GM12875 (cell line): ENCODE results near the gene AMH.
A peak's percentile ranks its signal among the peaks of the same experiment; 100 is the strongest.

Source experiments
- H3K4me3 ChIP-seq: one replicate; pipeline ENCODE4 v1.5.1; 2011; ENCODE audit warnings: low read depth, low read length, control low read depth
- TF ChIP-seq, protein P1 (sequence below): IDR thresholded peaks from 2 replicates; pipeline ENCODE4 v1.5.1; 2011; ENCODE audit warnings: low read depth, mild to moderate bottlenecking, control low read depth, inconsistent platforms, low read length, moderate library complexity, borderline replicate concordance; ENCODE audit not compliant: insufficient read depth

Gene AMH

DNA sequence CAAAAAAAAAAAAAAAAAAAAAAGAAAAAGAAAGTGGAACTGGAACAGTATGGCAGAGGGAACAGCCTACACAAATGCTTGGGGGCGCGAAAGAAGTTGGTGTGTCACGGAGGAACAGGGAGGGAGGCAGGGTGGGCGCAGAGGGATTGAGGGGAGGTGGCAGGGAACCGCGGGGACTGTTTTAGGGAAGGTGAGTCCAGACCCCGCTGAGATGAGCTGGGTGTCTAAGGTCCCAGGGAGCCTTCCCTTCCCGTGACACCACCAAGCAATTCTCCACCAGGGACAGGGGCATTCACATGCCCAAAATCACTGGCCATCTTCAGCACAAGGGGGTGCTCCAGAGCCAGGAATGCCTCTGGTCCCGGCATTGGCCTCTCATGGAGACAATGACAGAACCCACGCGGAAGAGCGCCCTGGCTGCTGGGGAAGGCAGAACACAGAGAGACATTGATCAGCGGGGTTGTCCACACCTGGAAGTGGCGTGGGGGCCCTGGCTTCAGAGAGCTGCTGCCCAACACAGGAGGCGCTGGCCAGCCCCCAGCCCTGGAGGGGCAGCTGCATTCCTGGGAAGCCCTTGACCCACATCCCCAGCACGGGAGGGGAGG, 25.9 kb downstream of the AMH start:
- H3K4me3 ChIP-seq = no peak overlapping the region
- TF ChIP-seq, protein P1, sequence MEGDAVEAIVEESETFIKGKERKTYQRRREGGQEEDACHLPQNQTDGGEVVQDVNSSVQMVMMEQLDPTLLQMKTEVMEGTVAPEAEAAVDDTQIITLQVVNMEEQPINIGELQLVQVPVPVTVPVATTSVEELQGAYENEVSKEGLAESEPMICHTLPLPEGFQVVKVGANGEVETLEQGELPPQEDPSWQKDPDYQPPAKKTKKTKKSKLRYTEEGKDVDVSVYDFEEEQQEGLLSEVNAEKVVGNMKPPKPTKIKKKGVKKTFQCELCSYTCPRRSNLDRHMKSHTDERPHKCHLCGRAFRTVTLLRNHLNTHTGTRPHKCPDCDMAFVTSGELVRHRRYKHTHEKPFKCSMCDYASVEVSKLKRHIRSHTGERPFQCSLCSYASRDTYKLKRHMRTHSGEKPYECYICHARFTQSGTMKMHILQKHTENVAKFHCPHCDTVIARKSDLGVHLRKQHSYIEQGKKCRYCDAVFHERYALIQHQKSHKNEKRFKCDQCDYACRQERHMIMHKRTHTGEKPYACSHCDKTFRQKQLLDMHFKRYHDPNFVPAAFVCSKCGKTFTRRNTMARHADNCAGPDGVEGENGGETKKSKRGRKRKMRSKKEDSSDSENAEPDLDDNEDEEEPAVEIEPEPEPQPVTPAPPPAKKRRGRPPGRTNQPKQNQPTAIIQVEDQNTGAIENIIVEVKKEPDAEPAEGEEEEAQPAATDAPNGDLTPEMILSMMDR = peak; percentile 59

DNA sequence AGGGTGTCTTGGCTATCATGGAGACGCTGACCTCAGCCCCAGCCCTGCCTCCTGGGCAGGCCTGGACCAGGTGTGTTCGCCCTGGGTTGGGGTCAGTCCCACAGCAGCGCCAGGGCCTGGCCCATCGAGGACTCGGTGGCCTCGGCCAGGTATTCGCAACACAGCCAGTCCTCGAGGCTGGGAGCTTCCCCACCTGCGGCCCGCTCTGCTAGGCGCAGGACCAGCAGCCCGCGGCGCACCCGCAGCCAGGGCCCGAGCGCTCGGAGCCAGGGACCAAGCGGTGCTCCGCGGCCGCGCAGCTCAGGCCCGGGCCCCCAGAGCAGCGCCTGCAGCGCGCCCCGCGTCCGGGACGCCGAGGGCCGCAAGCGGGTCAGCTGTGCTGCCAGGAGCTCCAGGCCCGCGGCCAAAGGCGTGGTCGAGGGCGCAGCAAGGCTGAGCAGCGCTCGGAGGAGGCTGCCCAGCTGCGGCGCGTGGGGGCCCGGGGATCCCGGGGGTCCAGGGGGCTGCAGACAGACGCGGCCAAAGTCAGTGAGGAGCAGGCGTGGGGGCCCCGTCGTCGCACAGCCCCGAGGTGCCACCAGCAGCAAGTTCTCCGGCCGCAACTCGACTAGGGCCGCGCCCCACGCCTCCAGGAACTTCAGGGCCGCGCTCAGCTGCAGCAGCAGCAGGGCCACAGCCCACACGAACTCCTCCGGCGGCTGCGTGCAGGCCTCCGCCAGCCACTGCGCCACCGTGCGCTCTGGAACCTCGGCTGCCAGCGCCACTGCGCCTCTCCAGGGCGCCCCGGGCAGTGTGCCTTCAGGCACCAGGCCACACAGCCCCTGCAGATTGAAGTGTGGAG, 26.7 kb downstream of the AMH start:
- no peak overlapping the region for H3K4me3 ChIP-seq
- TF ChIP-seq, protein P1 = no peak

DNA sequence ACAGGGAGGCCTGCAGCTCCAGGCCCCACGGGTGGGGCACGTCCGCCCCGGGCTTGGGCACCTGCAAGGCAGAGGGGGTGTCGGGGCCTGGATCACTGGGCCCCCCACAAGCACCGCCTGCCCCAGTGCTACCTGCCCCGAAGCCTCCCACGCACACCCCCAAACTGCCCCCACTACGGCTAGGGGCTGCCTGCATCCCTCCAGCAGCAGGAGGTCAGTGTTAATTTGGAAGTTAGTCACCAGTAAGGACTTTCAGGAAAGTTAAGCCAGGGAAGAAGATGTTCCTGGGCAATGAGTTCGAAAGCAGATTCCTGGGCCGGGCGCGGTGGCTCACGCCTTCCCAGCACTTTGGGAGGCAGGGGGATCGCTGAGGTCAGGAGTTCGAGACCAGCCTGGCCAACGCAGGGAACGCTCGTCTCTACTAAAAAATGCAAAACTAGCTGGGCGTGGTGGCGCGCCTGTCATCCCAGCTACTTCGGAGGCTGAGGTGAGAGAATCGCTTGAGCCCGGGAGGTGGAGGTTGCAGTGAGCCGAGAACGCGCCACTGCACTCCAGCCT, 27.4 kb downstream of the AMH start:
- H3K4me3 ChIP-seq = no peak overlapping the region
- TF ChIP-seq, protein P1 = no peak

GRCh38 chr19:2277138-2277537, 28.0 kb downstream of the AMH start:
- TF ChIP-seq, protein P1 = no peak
- H3K4me3 ChIP-seq = no peak overlapping the region

DNA sequence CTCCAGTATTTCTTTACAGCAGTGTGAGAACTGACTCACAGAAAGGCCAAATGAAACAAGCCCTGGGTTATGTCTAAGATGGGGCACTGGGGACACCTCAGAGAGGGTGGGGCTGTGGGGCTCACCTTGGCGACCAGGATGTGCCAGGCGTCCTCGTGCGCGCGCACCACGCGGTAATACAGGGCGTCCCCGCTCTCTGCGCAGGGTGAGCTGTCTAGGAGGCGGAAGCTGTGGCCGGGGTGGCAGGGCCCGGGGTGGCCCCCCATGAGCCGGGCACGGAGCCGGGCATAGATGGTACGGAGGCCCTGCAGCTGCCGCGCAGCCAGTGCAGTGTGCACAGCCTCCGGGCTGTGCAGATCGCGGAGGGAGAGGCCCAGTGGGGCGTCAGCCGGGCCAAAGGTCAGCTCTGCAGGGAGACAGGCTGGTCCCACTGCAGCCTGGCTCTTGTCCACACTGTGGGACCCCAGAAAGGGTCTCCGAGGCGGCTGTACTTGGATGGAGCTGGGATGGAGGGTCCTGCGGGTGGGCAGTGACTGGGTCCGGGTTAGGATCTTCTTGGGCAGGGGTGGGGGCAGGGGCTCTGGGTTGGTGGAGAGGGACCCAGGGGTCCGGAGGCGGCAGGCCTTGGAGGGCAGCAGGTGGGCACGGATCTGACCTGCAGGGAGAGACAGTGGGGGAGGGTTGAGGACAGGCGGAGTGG, 29.5 kb downstream of the AMH start:
- no peak overlapping the region for H3K4me3 ChIP-seq
- TF ChIP-seq, protein P1 = no peak

DNA sequence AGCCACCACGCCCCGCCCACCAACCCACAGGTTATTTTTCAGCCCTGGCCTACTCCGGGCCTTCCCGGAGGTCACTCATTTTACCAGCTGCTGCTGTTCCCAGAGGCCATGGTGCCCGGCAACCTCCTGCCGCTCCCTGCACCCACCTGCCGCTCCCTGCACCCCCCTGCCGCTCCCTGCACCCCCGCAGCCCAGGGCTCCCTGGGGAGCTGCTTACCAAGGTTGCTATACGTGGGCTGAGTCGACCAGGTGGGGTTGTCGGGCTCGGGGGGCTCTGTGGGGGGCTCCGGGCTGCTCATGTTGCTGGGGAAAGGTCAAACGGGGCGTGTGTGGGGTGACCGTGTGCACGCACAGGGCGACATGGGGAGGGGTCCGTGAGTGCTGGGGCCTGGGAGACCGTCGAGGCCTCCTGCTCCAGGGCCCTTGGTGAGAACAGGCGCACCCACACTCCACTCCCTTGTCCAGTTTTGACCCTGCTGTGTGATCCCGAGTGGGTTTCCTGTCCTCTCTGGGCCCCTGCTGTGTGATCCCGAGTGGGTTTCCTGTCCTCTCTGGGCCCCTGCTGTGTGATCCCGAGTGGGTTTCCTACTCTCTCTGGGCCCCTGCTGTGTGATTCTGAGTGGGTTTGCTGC, 31.6 kb downstream of the AMH start:
- TF ChIP-seq, protein P1 = no peak
- H3K4me3 ChIP-seq = no peak overlapping the region

- H3K4me3 ChIP-seq = peak overlapping the region; percentile 37
Observed at GRCh38 chr19:2281265-2282061, 32.3 kb downstream of the AMH start.
